ENCODE measurements around the gene PPT2. TPM values are rescaled to one million over a fixed set of nuclear protein-coding genes. Genes with fewer than 3 reads are reported as not detected.
A peak's percentile ranks its signal among the peaks of the same experiment; 100 is the strongest.
"Not testable (repeated sequence)": the region's sequence is repeated elsewhere in the genome, so short reads cannot be mapped to it uniquely, and the experiment has no call there.

PPT2 gene
- total and polyA plus RNA-seq, 2 experiments from 2014 or later = 50.2 to 147 TPM

GRCh38 chr6:32191696-32192607 lies 38.0 kb downstream of the PPT2 start:
- Histone ChIP-seq H3K27me3 (no peaks in the 10 kb centered on the region), H3K4me1 (ENCODE audit: low read depth) (peaks cover 4% of the 10 kb centered on the region), H3K9me3 (ENCODE audit: low read depth) (no peaks in the 10 kb centered on the region), H3K4me3 (no peak overlapping the region), H3K36me3 (peaks cover 8% of the 10 kb centered on the region), H3K27ac (peak overlapping the region; percentile 97)
- no peak for TF ChIP-seq CTCF (IDR thresholded peaks at IDR 0.05; ENCODE audit: low read depth, low read length)
- DNase-seq (ENCODE audit: low read depth in 1 of 2, low spot score in 1 of 2) = no peak

GRCh38 chr6:32192608-32193039 lies 38.7 kb downstream of the PPT2 start, which contains the start of gene GPSM3:
GPSM3 (minus strand) TSS chr6:32192643; CDS start chr6:32192513, 130 bp downstream.
- peak in 1 of 2 donors; percentile 70 for DNase-seq (ENCODE audit: low read depth in 1 of 2, low spot score in 1 of 2)
- Histone ChIP-seq H3K4me3 (no peak within 1 kb of the TSS), H3K27me3 (no peaks in the 10 kb centered on the region), H3K9me3 (ENCODE audit: low read depth) (no peaks in the 10 kb centered on the region), H3K36me3 (peaks cover 2% of the 10 kb centered on the region), H3K27ac (peak within 1 kb of the TSS; percentile 97), H3K4me1 (ENCODE audit: low read depth) (peaks cover 4% of the 10 kb centered on the region)
- no peak for TF ChIP-seq CTCF (IDR thresholded peaks at IDR 0.05; ENCODE audit: low read depth, low read length)

- peak overlapping the region; percentile 45 for H3K27ac ChIP-seq
- not testable (repeated sequence) for H3K9me3 ChIP-seq (ENCODE audit: low read depth); H3K4me1 ChIP-seq (ENCODE audit: low read depth); H3K27me3 ChIP-seq; H3K4me3 ChIP-seq; H3K36me3 ChIP-seq; DNase-seq (ENCODE audit: low read depth in 1 of 2, low spot score in 1 of 2)
These were observed 39.2 kb downstream of the PPT2 start for GRCh38 chr6:32193096-32193495.

GRCh38 chr6:32194388-32194787 lies 40.4 kb downstream of the PPT2 start:
- no peak for TF ChIP-seq CTCF (IDR thresholded peaks at IDR 0.05; ENCODE audit: low read depth, low read length)
- no peaks in the 10 kb centered on the region for H3K9me3 ChIP-seq (ENCODE audit: low read depth)
- H3K27ac ChIP-seq = peak overlapping the region; percentile 98
- no peaks in the 10 kb centered on the region for H3K27me3 ChIP-seq
- H3K4me3 ChIP-seq = no peak overlapping the region
- no peaks in the 10 kb centered on the region for H3K36me3 ChIP-seq
- DNase-seq (ENCODE audit: low read depth in 1 of 2, low spot score in 1 of 2) = no peak
- no peaks in the 10 kb centered on the region for H3K4me1 ChIP-seq (ENCODE audit: low read depth)

- Histone ChIP-seq H3K4me1 (ENCODE audit: low read depth) (no peaks in the 10 kb centered on the region), H3K27ac (peak overlapping the region; percentile 98), H3K9me3 (ENCODE audit: low read depth) (no peaks in the 10 kb centered on the region), H3K27me3 (no peaks in the 10 kb centered on the region), H3K4me3 (peak overlapping the region; percentile 47), H3K36me3 (no peaks in the 10 kb centered on the region)
- TF ChIP-seq CTCF (IDR thresholded peaks at IDR 0.05; ENCODE audit: low read depth, low read length) = peak; percentile 64
- DNase-seq (ENCODE audit: low read depth in 1 of 2, low spot score in 1 of 2) = peak; percentile 38 to 76
These were observed 41.1 kb downstream of the PPT2 start for GRCh38 chr6:32194825-32195651.

All from cardiac muscle cell (in vitro differentiated cells and primary cell).